ENCODE results near the gene NBPF19.
"Not testable (repeated sequence)": the region's sequence is repeated elsewhere in the genome, so short reads cannot be mapped to it uniquely, and the experiment has no call there.

Gene NBPF19, protein sequence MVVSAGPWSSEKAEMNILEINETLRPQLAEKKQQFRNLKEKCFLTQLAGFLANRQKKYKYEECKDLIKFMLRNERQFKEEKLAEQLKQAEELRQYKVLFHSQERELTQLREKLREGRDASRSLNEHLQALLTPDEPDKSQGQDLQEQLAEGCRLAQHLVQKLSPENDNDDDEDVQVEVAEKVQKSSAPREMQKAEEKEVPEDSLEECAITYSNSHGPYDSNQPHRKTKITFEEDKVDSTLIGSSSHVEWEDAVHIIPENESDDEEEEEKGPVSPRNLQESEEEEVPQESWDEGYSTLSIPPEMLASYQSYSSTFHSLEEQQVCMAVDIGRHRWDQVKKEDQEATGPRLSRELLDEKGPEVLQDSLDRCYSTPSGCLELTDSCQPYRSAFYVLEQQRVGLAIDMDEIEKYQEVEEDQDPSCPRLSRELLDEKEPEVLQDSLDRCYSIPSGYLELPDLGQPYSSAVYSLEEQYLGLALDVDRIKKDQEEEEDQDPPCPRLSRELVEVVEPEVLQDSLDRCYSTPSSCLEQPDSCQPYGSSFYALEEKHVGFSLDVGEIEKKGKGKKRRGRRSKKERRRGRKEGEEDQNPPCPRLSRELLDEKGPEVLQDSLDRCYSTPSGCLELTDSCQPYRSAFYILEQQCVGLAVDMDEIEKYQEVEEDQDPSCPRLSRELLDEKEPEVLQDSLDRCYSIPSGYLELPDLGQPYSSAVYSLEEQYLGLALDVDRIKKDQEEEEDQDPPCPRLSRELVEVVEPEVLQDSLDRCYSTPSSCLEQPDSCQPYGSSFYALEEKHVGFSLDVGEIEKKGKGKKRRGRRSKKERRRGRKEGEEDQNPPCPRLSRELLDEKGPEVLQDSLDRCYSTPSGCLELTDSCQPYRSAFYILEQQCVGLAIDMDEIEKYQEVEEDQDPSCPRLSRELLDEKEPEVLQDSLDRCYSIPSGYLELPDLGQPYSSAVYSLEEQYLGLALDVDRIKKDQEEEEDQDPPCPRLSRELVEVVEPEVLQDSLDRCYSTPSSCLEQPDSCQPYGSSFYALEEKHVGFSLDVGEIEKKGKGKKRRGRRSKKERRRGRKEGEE (N-terminal part only)

GRCh38 chr1:149474745-149475144 is at the start of gene NBPF19:
Gene NBPF19 (plus strand): TSS chr1:149475045. CDS start chr1:149475933, 888 bp downstream.
- not testable (repeated sequence) for DNase-seq (ENCODE audit: low read depth, low spot score)

GRCh38 chr1:149428317-149428716 is 46.5 kb upstream of the NBPF19 start:
- DNase-seq (ENCODE audit: low read depth, low spot score), result not testable (repeated sequence)

DNA sequence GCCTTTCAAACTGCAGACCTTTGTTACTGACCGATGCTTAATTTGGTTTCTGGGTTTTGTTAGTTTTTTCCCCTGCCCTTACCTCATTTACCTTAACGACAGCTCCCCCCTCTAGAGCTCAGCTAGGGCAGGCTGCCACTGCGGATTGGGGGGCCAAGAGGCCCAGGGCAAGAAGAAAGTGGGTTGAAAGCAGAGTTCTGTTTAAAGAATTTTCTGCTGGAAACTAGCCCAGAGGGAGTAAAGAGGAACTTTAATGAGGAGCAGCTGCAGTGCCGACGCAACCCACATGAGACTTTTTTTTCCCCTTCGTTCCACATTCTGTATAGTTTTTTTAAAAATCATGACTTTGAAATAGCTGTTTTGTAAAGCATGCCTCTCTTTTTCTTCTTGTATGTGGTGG is 29.4 kb upstream of the NBPF19 start:
- peak; percentile 12 for DNase-seq (ENCODE audit: low read depth, low spot score)

- DNase-seq (ENCODE audit: low read depth, low spot score), result not testable (repeated sequence)
Observed at GRCh38 chr1:149452196-149452595, 22.6 kb upstream of the NBPF19 start.

DNA sequence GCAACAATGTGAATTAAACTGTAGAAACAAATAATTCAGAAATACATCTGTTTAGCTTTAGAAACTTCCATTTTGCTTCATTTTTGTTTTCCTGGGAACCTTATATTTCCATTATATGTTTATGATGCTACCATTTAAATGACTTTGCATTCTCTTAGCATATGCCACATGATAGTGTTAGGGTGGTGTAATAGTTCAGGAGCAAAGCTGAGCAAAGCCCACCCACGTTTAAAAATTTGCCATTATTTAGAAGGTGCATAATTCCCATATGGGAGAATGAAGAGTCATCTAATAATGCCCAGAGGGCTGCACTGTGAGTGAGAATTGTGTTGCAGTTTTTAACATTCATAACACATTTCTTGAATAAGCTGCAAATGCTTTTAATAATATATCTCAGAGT is 22.2 kb upstream of the NBPF19 start:
- not testable (repeated sequence) for DNase-seq (ENCODE audit: low read depth, low spot score)

- DNase-seq (ENCODE audit: low read depth, low spot score), result peak; percentile 4
Observed at GRCh38 chr1:149558350-149558825, 83.5 kb downstream of the NBPF19 start.

DNA sequence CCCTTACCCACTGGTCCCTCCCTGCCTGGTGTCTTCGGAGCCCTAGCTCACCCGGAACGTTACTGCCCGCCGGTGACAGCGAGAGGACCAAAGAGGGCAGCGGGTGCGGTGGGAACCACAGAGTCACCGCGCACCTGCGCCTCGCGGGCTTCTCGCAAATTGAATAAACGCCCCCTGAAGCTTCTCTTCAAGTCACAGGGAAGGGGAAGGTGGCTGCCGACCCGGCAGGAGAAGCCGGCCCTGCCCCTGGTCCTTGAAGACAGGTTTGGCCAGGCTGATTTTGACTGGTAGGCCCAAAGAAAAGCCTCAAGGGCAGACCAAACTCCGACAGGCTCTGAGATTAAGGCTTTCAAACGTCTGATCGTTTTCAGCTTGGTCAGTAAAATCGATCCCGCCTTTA is 87.0 kb downstream of the NBPF19 start:
- not testable (repeated sequence) for DNase-seq (ENCODE audit: low read depth, low spot score)

DNA sequence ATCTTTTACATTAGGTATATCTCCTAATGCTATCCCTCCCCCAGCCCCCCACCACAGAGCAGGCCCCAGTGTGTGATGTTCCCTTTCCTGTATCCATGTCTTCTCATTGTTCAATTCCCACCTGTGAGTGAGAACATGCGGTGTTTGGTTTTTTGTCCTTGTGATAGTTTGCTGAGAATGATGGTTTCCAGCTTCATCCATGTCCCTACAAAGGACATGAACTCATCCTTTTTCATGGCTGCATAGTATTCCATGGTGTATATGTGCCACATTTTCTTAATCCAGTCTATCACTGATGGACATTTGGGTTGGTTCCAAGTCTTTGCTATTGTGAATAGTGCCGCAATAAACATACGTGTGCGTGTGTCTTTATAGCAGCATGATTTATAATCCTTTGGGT is 90.6 kb downstream of the NBPF19 start:
- DNase-seq (ENCODE audit: low read depth, low spot score), result not testable (repeated sequence)

GRCh38 chr1:149572763-149573162 is 97.9 kb downstream of the NBPF19 start:
- not testable (repeated sequence) for DNase-seq (ENCODE audit: low read depth, low spot score)

GRCh38 chr1:149585592-149585991 is 110.7 kb downstream of the NBPF19 start:
- not testable (repeated sequence) for DNase-seq (ENCODE audit: low read depth, low spot score)

Data from smooth muscle cell of the brain vasculature (primary cell).